Neural progenitor cell (in vitro differentiated cells): ENCODE data around the gene CBFA2T2. TPM values are rescaled to one million over a fixed set of nuclear protein-coding genes. Genes with fewer than 3 reads are reported as not detected.

Experiments used
- DNase-seq: peaks from one replicate; pipeline ENCODE4 v3.0.0-alpha.2; 2016; ENCODE audit warnings: low spot score
- H2AFZ ChIP-seq: fragments of 200-600 bp; sonication (generic); replicated peaks from 2 replicates; pipeline ENCODE4 v1.6.1; 2016; ENCODE audit warnings: antibody characterized with exemption
- H3F3A ChIP-seq: fragments of 200-600 bp; sonication (generic); 2 replicates; pipeline ENCODE4 v1.6.1; 2016; ENCODE audit warnings: antibody characterized with exemption, low read depth
- H3K27ac ChIP-seq: fragments of 200-600 bp; sonication (generic); 2 replicates; pipeline ENCODE4 v1.5.1; 2016; ENCODE audit warnings: mild to moderate bottlenecking
- H3K27me3 ChIP-seq: fragments of 200-600 bp; sonication (generic); 2 replicates; pipeline ENCODE4 v1.6.1; 2016; ENCODE audit warnings: mild to moderate bottlenecking, moderate library complexity
- H3K36me3 ChIP-seq: fragments of 200-600 bp; sonication (generic); 2 replicates; pipeline ENCODE4 v1.5.1; 2016
- H3K4me1 ChIP-seq: fragments of 200-600 bp; sonication (generic); 2 replicates; pipeline ENCODE4 v1.6.1; 2016; ENCODE audit warnings: mixed run types
- H3K4me2 ChIP-seq: fragments of 200-600 bp; sonication (generic); 2 replicates; pipeline ENCODE4 v1.6.1; 2016
- H3K4me3 ChIP-seq: fragments of 200-600 bp; sonication (generic); 2 replicates; pipeline ENCODE4 v1.5.1; 2016
- H3K79me2 ChIP-seq: fragments of 200-600 bp; sonication (generic); 2 replicates; pipeline ENCODE4 v1.6.1; 2016; ENCODE audit warnings: low read depth
- H3K9ac ChIP-seq: fragments of 200-600 bp; sonication (generic); 2 replicates; pipeline ENCODE4 v1.6.1; 2016
- H3K9me3 ChIP-seq: fragments of 200-600 bp; sonication (generic); 2 replicates; pipeline ENCODE4 v1.5.1; 2016; ENCODE audit warnings: low read depth
- H4K20me1 ChIP-seq: fragments of 200-600 bp; sonication (generic); 2 replicates; pipeline ENCODE4 v1.6.1; 2016; ENCODE audit warnings: low read depth
- H3K27ac Mint-ChIP-seq: 3 replicates; pipeline ENCODE4 v1.8.0; 2021; ENCODE audit warnings: mixed read lengths
- H3K27me3 Mint-ChIP-seq: 2 replicates; pipeline ENCODE4 v1.8.0; 2022; ENCODE audit warnings: low read depth, mild to moderate bottlenecking, inconsistent platforms, moderate library complexity, mixed read lengths; ENCODE audit not compliant: insufficient read depth
- H3K36me3 Mint-ChIP-seq: 3 replicates; pipeline ENCODE4 v1.8.0; 2021; ENCODE audit warnings: mixed read lengths
- H3K4me1 Mint-ChIP-seq: 3 replicates; pipeline ENCODE4 v1.8.0; 2021; ENCODE audit warnings: mixed read lengths
- H3K4me3 Mint-ChIP-seq: 3 replicates; pipeline ENCODE4 v1.8.0; 2021; ENCODE audit warnings: mild to moderate bottlenecking, moderate library complexity, mixed read lengths
- H3K9me3 Mint-ChIP-seq: 3 replicates; pipeline ENCODE4 v1.8.0; 2020; ENCODE audit warnings: mixed read lengths
- CTCF ChIP-seq: fragments of 200-600 bp; sonication (generic); IDR thresholded peaks from 2 replicates; pipeline ENCODE4 v1.5.1; 2017; ENCODE audit warnings: antibody characterized with exemption, mild to moderate bottlenecking
- EZH2 ChIP-seq: fragments of 200-600 bp; sonication (generic); IDR thresholded peaks from 2 replicates; pipeline ENCODE4 v1.6.1; 2017; ENCODE audit warnings: antibody characterized with exemption, mild to moderate bottlenecking, moderate library complexity
- EZH2phosphoT487 ChIP-seq: fragments of 200-600 bp; sonication (generic); IDR thresholded peaks from 2 replicates; pipeline ENCODE4 v1.6.1; 2017; ENCODE audit warnings: antibody characterized with exemption
- total RNA-seq: library from RNA; depleted of rRNA; stranded (reverse); fragments of >200 nt; gene quantifications from 2 replicates; pipeline ENCODE4 v1.2.3, GENCODE V29; 2015; ENCODE audit warnings: low replicate concordance

CBFA2T2 gene
- total RNA-seq, 1 donor from 2014 or later = 11.9 TPM

GRCh38 chr20:33651562-33652048, 161.7 kb downstream of the CBFA2T2 start:
- H3F3A ChIP-seq = no peaks in the 10 kb centered on the region

GRCh38 chr20:33653218-33653899, 163.5 kb downstream of the CBFA2T2 start:
- peaks cover 4% of the 10 kb centered on the region for H3K27me3 Mint-ChIP-seq
- no peak overlapping the region for H3K4me2 ChIP-seq
- peak overlapping the region; percentile 43 for H3K27ac Mint-ChIP-seq

More at GRCh38 chr20:33651562-33652048, 161.7 kb downstream of the CBFA2T2 start:
- Histone ChIP-seq H3K79me2 (no peaks in the 10 kb centered on the region), H3K27me3 (no peaks in the 10 kb centered on the region), H3K9me3 (no peaks in the 10 kb centered on the region), H3K36me3 (no peaks in the 10 kb centered on the region), H3K4me2 (no peak overlapping the region), H4K20me1 (peaks cover 7% of the 10 kb centered on the region), H3K27ac (no peak overlapping the region), H2AFZ (no peak overlapping the region), H3K4me3 (no peak overlapping the region), H3K4me1 (no peaks in the 10 kb centered on the region), H3K9ac (no peak overlapping the region)
- TF ChIP-seq EZH2phosphoT487 = no peak
- no peak for TF ChIP-seq EZH2
- no peak for TF ChIP-seq CTCF
- Mint-ChIP-seq H3K9me3 (no peaks in the 10 kb centered on the region), H3K4me3 (no peak overlapping the region), H3K27ac (no peak overlapping the region), H3K4me1 (peaks cover 5% of the 10 kb centered on the region), H3K36me3 (no peaks in the 10 kb centered on the region), H3K27me3 (peaks cover 2% of the 10 kb centered on the region)
- DNase-seq = no peak

GRCh38 chr20:33653900-33654596, 164.2 kb downstream of the CBFA2T2 start:
- Histone ChIP-seq H3F3A (no peaks in the 10 kb centered on the region), H3K4me2 (no peak overlapping the region), H3K9me3 (no peaks in the 10 kb centered on the region), H3K9ac (no peak overlapping the region), H3K27ac (no peak overlapping the region), H3K4me1 (no peaks in the 10 kb centered on the region), H3K79me2 (no peaks in the 10 kb centered on the region), H2AFZ (no peak overlapping the region), H3K4me3 (no peak overlapping the region), H3K27me3 (no peaks in the 10 kb centered on the region), H4K20me1 (no peaks in the 10 kb centered on the region), H3K36me3 (no peaks in the 10 kb centered on the region)
- Mint-ChIP-seq H3K4me1 (peaks cover 5% of the 10 kb centered on the region), H3K4me3 (no peak overlapping the region), H3K27me3 (peaks cover 4% of the 10 kb centered on the region), H3K9me3 (no peaks in the 10 kb centered on the region), H3K27ac (peak overlapping the region; percentile 74), H3K36me3 (no peaks in the 10 kb centered on the region)
- TF ChIP-seq EZH2phosphoT487 = no peak
- no peak for TF ChIP-seq CTCF
- TF ChIP-seq EZH2 = no peak
- no peak for DNase-seq

More at GRCh38 chr20:33653218-33653899, 163.5 kb downstream of the CBFA2T2 start:
- H3F3A ChIP-seq = no peaks in the 10 kb centered on the region
- no peak for TF ChIP-seq EZH2phosphoT487
- peak; percentile 91 for TF ChIP-seq CTCF
- DNase-seq = peak; percentile 84
- Mint-ChIP-seq H3K36me3 (no peaks in the 10 kb centered on the region), H3K4me3 (no peak overlapping the region), H3K4me1 (peaks cover 5% of the 10 kb centered on the region), H3K9me3 (no peaks in the 10 kb centered on the region)
- no peaks in the 10 kb centered on the region for H4K20me1 ChIP-seq
- H3K9ac ChIP-seq = no peak overlapping the region
- H3K27ac ChIP-seq = no peak overlapping the region
- H3K4me3 ChIP-seq = no peak overlapping the region
- no peaks in the 10 kb centered on the region for H3K36me3 ChIP-seq
- no peak overlapping the region for H2AFZ ChIP-seq
- H3K27me3 ChIP-seq = no peaks in the 10 kb centered on the region
- no peaks in the 10 kb centered on the region for H3K9me3 ChIP-seq
- no peaks in the 10 kb centered on the region for H3K79me2 ChIP-seq
- no peaks in the 10 kb centered on the region for H3K4me1 ChIP-seq
